ENCODE measurements around the gene GRK7. TPM values are rescaled to one million over a fixed set of nuclear protein-coding genes. Genes with fewer than 3 reads are reported as not detected.

The GRK7 gene
- total RNA-seq, 2 donors from 2014 or later: not detected

DNA sequence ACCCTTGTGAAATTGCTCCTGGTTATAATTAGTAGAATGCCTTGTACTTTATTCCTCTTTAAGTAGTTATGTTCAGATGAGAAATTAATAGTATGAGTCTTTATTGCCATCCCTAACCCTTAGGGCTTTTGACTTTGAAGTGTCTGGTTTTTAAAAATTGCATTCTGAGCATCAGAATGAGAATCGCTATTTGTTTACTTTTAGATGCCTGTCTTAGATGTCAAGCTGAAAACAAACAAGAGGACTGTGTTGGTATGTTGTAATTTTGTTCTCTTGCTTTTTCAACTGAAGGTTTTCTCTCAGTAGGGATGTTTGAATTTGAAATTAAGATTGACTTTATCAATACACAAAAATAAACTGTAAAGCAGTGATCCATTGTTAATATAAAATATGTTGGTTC, 19.9 kb upstream of the GRK7 start:
- 91% methylated on average over 1 of the region's 1 CpG; no CpG with 5 or more reads in 1 of the 2 experiments for WGBS, 2 experiments (ENCODE audit: insufficient coverage in 1 of 2, insufficient read length in 1 of 2)
- Mint-ChIP-seq H3K36me3 (ENCODE audit: low read depth) (peaks cover 28% of the 10 kb centered on the region), H3K27ac (no peak overlapping the region), H3K4me3 (no peak overlapping the region), H3K27me3 (ENCODE audit: insufficient read depth) (no peaks in the 10 kb centered on the region), H3K9me3 (no peaks in the 10 kb centered on the region), H3K4me1 (peaks cover 15% of the 10 kb centered on the region)
- Histone ChIP-seq H3K9me3 (ENCODE audit: control insufficient read depth, low read length) (no peaks in the 10 kb centered on the region), H3K27ac (ENCODE audit: low read depth, low read length) (no peak overlapping the region), H3K4me1 (ENCODE audit: control insufficient read depth, insufficient read depth, low read length) (peaks cover 3% of the 10 kb centered on the region), H3K9ac (ENCODE audit: extremely low read depth, low read length, poor library complexity, severe bottlenecking) (no peak overlapping the region), H3K4me3 (ENCODE audit: low read length) (no peak overlapping the region), H3K36me3 (ENCODE audit: control insufficient read depth, insufficient read depth, low read length) (peaks cover 49% of the 10 kb centered on the region), H3K27me3 (ENCODE audit: control insufficient read depth, insufficient read depth, low read length, poor library complexity, severe bottlenecking) (no peaks in the 10 kb centered on the region)
- TF ChIP-seq, protein P1, sequence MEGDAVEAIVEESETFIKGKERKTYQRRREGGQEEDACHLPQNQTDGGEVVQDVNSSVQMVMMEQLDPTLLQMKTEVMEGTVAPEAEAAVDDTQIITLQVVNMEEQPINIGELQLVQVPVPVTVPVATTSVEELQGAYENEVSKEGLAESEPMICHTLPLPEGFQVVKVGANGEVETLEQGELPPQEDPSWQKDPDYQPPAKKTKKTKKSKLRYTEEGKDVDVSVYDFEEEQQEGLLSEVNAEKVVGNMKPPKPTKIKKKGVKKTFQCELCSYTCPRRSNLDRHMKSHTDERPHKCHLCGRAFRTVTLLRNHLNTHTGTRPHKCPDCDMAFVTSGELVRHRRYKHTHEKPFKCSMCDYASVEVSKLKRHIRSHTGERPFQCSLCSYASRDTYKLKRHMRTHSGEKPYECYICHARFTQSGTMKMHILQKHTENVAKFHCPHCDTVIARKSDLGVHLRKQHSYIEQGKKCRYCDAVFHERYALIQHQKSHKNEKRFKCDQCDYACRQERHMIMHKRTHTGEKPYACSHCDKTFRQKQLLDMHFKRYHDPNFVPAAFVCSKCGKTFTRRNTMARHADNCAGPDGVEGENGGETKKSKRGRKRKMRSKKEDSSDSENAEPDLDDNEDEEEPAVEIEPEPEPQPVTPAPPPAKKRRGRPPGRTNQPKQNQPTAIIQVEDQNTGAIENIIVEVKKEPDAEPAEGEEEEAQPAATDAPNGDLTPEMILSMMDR (conservative IDR thresholded peaks at IDR 0.05): no peak
- no peak for DNase-seq

DNA sequence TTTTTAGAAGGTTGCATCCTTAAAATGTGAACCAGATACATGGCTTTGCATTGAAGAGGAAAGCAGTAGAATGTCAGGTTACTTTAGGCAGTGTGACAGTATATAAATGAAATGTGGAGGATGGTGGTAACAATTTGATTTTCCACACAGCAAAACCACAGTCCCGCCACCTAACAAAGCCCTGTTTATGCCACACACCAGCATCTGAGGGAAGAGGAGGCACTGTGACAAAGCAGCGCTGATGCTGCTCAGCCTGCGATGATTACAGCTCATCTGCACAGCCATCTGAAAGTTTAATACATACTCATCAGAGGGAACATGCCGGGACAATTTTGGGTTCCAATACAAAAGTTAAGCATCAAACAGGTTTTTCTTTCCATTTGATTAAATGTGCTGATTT, 16.2 kb upstream of the GRK7 start:
- DNase-seq: no peak
- Mint-ChIP-seq H3K4me1 (peaks cover 3% of the 10 kb centered on the region), H3K4me3 (no peak overlapping the region), H3K36me3 (ENCODE audit: low read depth) (peaks cover 36% of the 10 kb centered on the region), H3K27ac (no peak overlapping the region), H3K9me3 (no peaks in the 10 kb centered on the region), H3K27me3 (ENCODE audit: insufficient read depth) (no peaks in the 10 kb centered on the region)
- Histone ChIP-seq H3K27ac (ENCODE audit: low read depth, low read length) (no peak overlapping the region), H3K4me3 (ENCODE audit: low read length) (no peak overlapping the region), H3K4me1 (ENCODE audit: control insufficient read depth, insufficient read depth, low read length) (no peaks in the 10 kb centered on the region), H3K9ac (ENCODE audit: extremely low read depth, low read length, poor library complexity, severe bottlenecking) (no peak overlapping the region), H3K36me3 (ENCODE audit: control insufficient read depth, insufficient read depth, low read length) (peaks cover 46% of the 10 kb centered on the region), H3K27me3 (ENCODE audit: control insufficient read depth, insufficient read depth, low read length, poor library complexity, severe bottlenecking) (no peaks in the 10 kb centered on the region), H3K9me3 (ENCODE audit: control insufficient read depth, low read length) (no peaks in the 10 kb centered on the region)
- WGBS, 2 experiments (ENCODE audit: insufficient coverage in 1 of 2, insufficient read length in 1 of 2): 96 to 97% methylated on average over 3 to 4 of the region's 4 CpGs
- TF ChIP-seq, protein P1 (conservative IDR thresholded peaks at IDR 0.05): no peak

DNA sequence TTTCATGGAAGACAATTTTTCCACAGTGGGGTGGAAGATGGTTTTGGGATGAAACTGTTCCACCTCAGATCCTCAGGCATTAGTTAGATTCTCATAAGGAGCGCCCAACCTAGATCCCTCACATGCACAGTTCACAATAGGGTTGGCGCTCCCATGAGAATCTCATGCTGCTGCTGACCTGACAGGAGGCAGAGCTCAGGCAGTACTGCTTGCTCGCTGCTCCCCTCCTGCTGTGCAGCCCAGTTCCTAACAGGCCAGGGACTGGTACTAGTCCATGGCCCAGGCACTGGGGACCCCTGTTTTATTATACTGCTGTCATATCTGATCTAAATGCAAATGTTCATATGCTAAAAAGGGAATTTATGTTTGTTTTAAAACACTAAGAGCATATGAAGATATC, 9.8 kb upstream of the GRK7 start:
- DNase-seq: no peak
- Histone ChIP-seq H3K36me3 (ENCODE audit: control insufficient read depth, insufficient read depth, low read length) (peaks cover 5% of the 10 kb centered on the region), H3K27me3 (ENCODE audit: control insufficient read depth, insufficient read depth, low read length, poor library complexity, severe bottlenecking) (no peaks in the 10 kb centered on the region), H3K4me3 (ENCODE audit: low read length) (no peak overlapping the region), H3K4me1 (ENCODE audit: control insufficient read depth, insufficient read depth, low read length) (no peaks in the 10 kb centered on the region), H3K27ac (ENCODE audit: low read depth, low read length) (no peak overlapping the region), H3K9ac (ENCODE audit: extremely low read depth, low read length, poor library complexity, severe bottlenecking) (no peak overlapping the region), H3K9me3 (ENCODE audit: control insufficient read depth, low read length) (no peaks in the 10 kb centered on the region)
- Mint-ChIP-seq H3K4me3 (no peak overlapping the region), H3K4me1 (no peaks in the 10 kb centered on the region), H3K9me3 (no peaks in the 10 kb centered on the region), H3K27ac (peak overlapping the region; percentile 22), H3K27me3 (ENCODE audit: insufficient read depth) (no peaks in the 10 kb centered on the region), H3K36me3 (ENCODE audit: low read depth) (peaks cover 9% of the 10 kb centered on the region)
- 83 to 85% methylated on average over 3 of the region's 3 CpGs for WGBS, 2 experiments (ENCODE audit: insufficient coverage in 1 of 2, insufficient read length in 1 of 2)
- TF ChIP-seq, protein P1 (conservative IDR thresholded peaks at IDR 0.05): no peak

All from endodermal cell (in vitro differentiated cells).